ENCODE results near the gene P3H1.

Gene P3H1

GRCh38 chr1:42734201-42735035 is 32.4 kb downstream of the P3H1 start:
- Histone ChIP-seq H3K4ac (ENCODE audit: low read depth in 1 of 2, low read length in 2 of 2) (no peak overlapping the region), H4K91ac (ENCODE audit: low read length) (no peak overlapping the region), H3K4me2 (ENCODE audit: low read length, poor library complexity, severe bottlenecking) (no peak overlapping the region), H2BK12ac (ENCODE audit: low read length in 2 of 2) (no peak overlapping the region), H3K27me3 (ENCODE audit: control insufficient read depth in 1 of 2, insufficient read depth in 1 of 2, low read length in 2 of 2) (no peaks in the 10 kb centered on the region), H3K9me3 (ENCODE audit: control insufficient read depth, low read length) (no peaks in the 10 kb centered on the region), H3K14ac (ENCODE audit: low read length in 2 of 2) (no peak overlapping the region), H3K27ac (ENCODE audit: low read length, poor library complexity, severe bottlenecking) (no peak overlapping the region), H3K79me1 (replicated peaks; ENCODE audit: low read length, poor library complexity, severe bottlenecking) (no peaks in the 10 kb centered on the region), H3K4me3 (ENCODE audit: insufficient read depth in 1 of 2, low read depth in 1 of 2, low read length in 2 of 2) (no peak overlapping the region), H2AFZ (ENCODE audit: low read depth, low read length) (no peak overlapping the region), H3K36me3 (ENCODE audit: control insufficient read depth in 1 of 2, insufficient read depth in 2 of 2, low read depth in 1 of 2, low read length in 2 of 2) (no peaks in the 10 kb centered on the region), H2BK15ac (ENCODE audit: low read depth, poor library complexity, severe bottlenecking) (no peak overlapping the region), H2AK5ac (ENCODE audit: low read length, severe bottlenecking) (no peak overlapping the region), H2BK5ac (ENCODE audit: low read depth, low read length, poor library complexity, severe bottlenecking) (no peak overlapping the region), H2BK120ac (ENCODE audit: low read depth, low read length) (no peak overlapping the region), H3K4me1 (ENCODE audit: control insufficient read depth, insufficient read depth, low read depth, low read length) (peaks cover 3% of the 10 kb centered on the region), H3K23ac (ENCODE audit: low read length in 2 of 2) (no peak overlapping the region), H4K8ac (ENCODE audit: low read length) (no peak overlapping the region), H3K18ac (ENCODE audit: low read depth in 1 of 2, low read length in 2 of 2) (no peak overlapping the region), H3K9ac (ENCODE audit: low read length) (no peak overlapping the region)
- WGBS, result 86% methylated on average over 7 of the region's 7 CpGs
- no peak for DNase-seq

- H3K79me1 ChIP-seq (replicated peaks; ENCODE audit: low read length, poor library complexity, severe bottlenecking), result no peaks in the 10 kb centered on the region
- H3K9me3 ChIP-seq (ENCODE audit: control insufficient read depth, low read length), result no peaks in the 10 kb centered on the region
- H2BK15ac ChIP-seq (ENCODE audit: low read depth, poor library complexity, severe bottlenecking), result no peak overlapping the region
- H3K9ac ChIP-seq (ENCODE audit: low read length), result no peak overlapping the region
- H3K14ac ChIP-seq (ENCODE audit: low read length in 2 of 2), result no peak overlapping the region
- no peak overlapping the region for H3K4me3 ChIP-seq (ENCODE audit: insufficient read depth in 1 of 2, low read depth in 1 of 2, low read length in 2 of 2)
- no peak for DNase-seq
- H3K27me3 ChIP-seq (ENCODE audit: control insufficient read depth in 1 of 2, insufficient read depth in 1 of 2, low read length in 2 of 2), result no peaks in the 10 kb centered on the region
- H2AFZ ChIP-seq (ENCODE audit: low read depth, low read length), result no peak overlapping the region
- no peak overlapping the region for H2BK120ac ChIP-seq (ENCODE audit: low read depth, low read length)
- peaks cover 3% of the 10 kb centered on the region for H3K4me1 ChIP-seq (ENCODE audit: control insufficient read depth, insufficient read depth, low read depth, low read length)
- H2BK5ac ChIP-seq (ENCODE audit: low read depth, low read length, poor library complexity, severe bottlenecking), result no peak overlapping the region
- no peak overlapping the region for H4K91ac ChIP-seq (ENCODE audit: low read length)
- H4K8ac ChIP-seq (ENCODE audit: low read length), result no peak overlapping the region
- H3K18ac ChIP-seq (ENCODE audit: low read depth in 1 of 2, low read length in 2 of 2), result no peak overlapping the region
- no peak overlapping the region for H3K4me2 ChIP-seq (ENCODE audit: low read length, poor library complexity, severe bottlenecking)
- H3K4ac ChIP-seq (ENCODE audit: low read depth in 1 of 2, low read length in 2 of 2), result no peak overlapping the region
- H2BK12ac ChIP-seq (ENCODE audit: low read length in 2 of 2), result no peak overlapping the region
- H2AK5ac ChIP-seq (ENCODE audit: low read length, severe bottlenecking), result no peak overlapping the region
- H3K23ac ChIP-seq (ENCODE audit: low read length in 2 of 2), result no peak overlapping the region
- H3K27ac ChIP-seq (ENCODE audit: low read length, poor library complexity, severe bottlenecking), result no peak overlapping the region
- no peaks in the 10 kb centered on the region for H3K36me3 ChIP-seq (ENCODE audit: control insufficient read depth in 1 of 2, insufficient read depth in 2 of 2, low read depth in 1 of 2, low read length in 2 of 2)
- 89% methylated on average over 11 of the region's 12 CpGs for WGBS
Observed at GRCh38 chr1:42733415-42734200, 33.2 kb downstream of the P3H1 start.

- peak overlapping the region in 1 of 2 experiments; percentile 31 for H3K23ac ChIP-seq (ENCODE audit: low read length in 2 of 2)
- no peak overlapping the region for H2BK120ac ChIP-seq (ENCODE audit: low read depth, low read length)
- H2BK15ac ChIP-seq (ENCODE audit: low read depth, poor library complexity, severe bottlenecking), result no peak overlapping the region
- peaks cover 3% of the 10 kb centered on the region for H3K4me1 ChIP-seq (ENCODE audit: control insufficient read depth, insufficient read depth, low read depth, low read length)
- H3K18ac ChIP-seq (ENCODE audit: low read depth in 1 of 2, low read length in 2 of 2), result no peak overlapping the region
- no peaks in the 10 kb centered on the region for H3K9me3 ChIP-seq (ENCODE audit: control insufficient read depth, low read length)
- no peak overlapping the region for H3K14ac ChIP-seq (ENCODE audit: low read length in 2 of 2)
- 84% methylated on average over 10 of the region's 10 CpGs for WGBS
- no peak overlapping the region for H2BK12ac ChIP-seq (ENCODE audit: low read length in 2 of 2)
- H3K4me3 ChIP-seq (ENCODE audit: insufficient read depth in 1 of 2, low read depth in 1 of 2, low read length in 2 of 2), result peak overlapping the region in 1 of 2 experiments; percentile 38
- no peaks in the 10 kb centered on the region for H3K79me1 ChIP-seq (replicated peaks; ENCODE audit: low read length, poor library complexity, severe bottlenecking)
- no peak overlapping the region for H3K4me2 ChIP-seq (ENCODE audit: low read length, poor library complexity, severe bottlenecking)
- no peaks in the 10 kb centered on the region for H3K27me3 ChIP-seq (ENCODE audit: control insufficient read depth in 1 of 2, insufficient read depth in 1 of 2, low read length in 2 of 2)
- H2BK5ac ChIP-seq (ENCODE audit: low read depth, low read length, poor library complexity, severe bottlenecking), result no peak overlapping the region
- no peak overlapping the region for H3K4ac ChIP-seq (ENCODE audit: low read depth in 1 of 2, low read length in 2 of 2)
- no peak for DNase-seq
- H3K36me3 ChIP-seq (ENCODE audit: control insufficient read depth in 1 of 2, insufficient read depth in 2 of 2, low read depth in 1 of 2, low read length in 2 of 2), result no peaks in the 10 kb centered on the region
- no peak overlapping the region for H2AK5ac ChIP-seq (ENCODE audit: low read length, severe bottlenecking)
- peak overlapping the region; percentile 32 for H3K9ac ChIP-seq (ENCODE audit: low read length)
- H4K8ac ChIP-seq (ENCODE audit: low read length), result no peak overlapping the region
- H3K27ac ChIP-seq (ENCODE audit: low read length, poor library complexity, severe bottlenecking), result no peak overlapping the region
- H2AFZ ChIP-seq (ENCODE audit: low read depth, low read length), result no peak overlapping the region
- H4K91ac ChIP-seq (ENCODE audit: low read length), result no peak overlapping the region
Observed at GRCh38 chr1:42732126-42732680, 34.6 kb downstream of the P3H1 start.

- Histone ChIP-seq H3K9me3 (ENCODE audit: control insufficient read depth, low read length) (no peaks in the 10 kb centered on the region), H3K27ac (ENCODE audit: low read length, poor library complexity, severe bottlenecking) (no peak overlapping the region), H3K9ac (ENCODE audit: low read length) (peak overlapping the region; percentile 32), H2BK15ac (ENCODE audit: low read depth, poor library complexity, severe bottlenecking) (no peak overlapping the region), H3K23ac (ENCODE audit: low read length in 2 of 2) (no peak overlapping the region), H4K8ac (ENCODE audit: low read length) (no peak overlapping the region), H2AK5ac (ENCODE audit: low read length, severe bottlenecking) (no peak overlapping the region), H3K27me3 (ENCODE audit: control insufficient read depth in 1 of 2, insufficient read depth in 1 of 2, low read length in 2 of 2) (no peaks in the 10 kb centered on the region), H3K36me3 (ENCODE audit: control insufficient read depth in 1 of 2, insufficient read depth in 2 of 2, low read depth in 1 of 2, low read length in 2 of 2) (no peaks in the 10 kb centered on the region), H3K4me1 (ENCODE audit: control insufficient read depth, insufficient read depth, low read depth, low read length) (peaks cover 3% of the 10 kb centered on the region), H2BK12ac (ENCODE audit: low read length in 2 of 2) (no peak overlapping the region), H4K91ac (ENCODE audit: low read length) (no peak overlapping the region), H3K79me1 (replicated peaks; ENCODE audit: low read length, poor library complexity, severe bottlenecking) (no peaks in the 10 kb centered on the region), H3K4ac (ENCODE audit: low read depth in 1 of 2, low read length in 2 of 2) (no peak overlapping the region), H3K18ac (ENCODE audit: low read depth in 1 of 2, low read length in 2 of 2) (no peak overlapping the region), H3K14ac (ENCODE audit: low read length in 2 of 2) (no peak overlapping the region), H2AFZ (ENCODE audit: low read depth, low read length) (no peak overlapping the region), H3K4me2 (ENCODE audit: low read length, poor library complexity, severe bottlenecking) (no peak overlapping the region), H3K4me3 (ENCODE audit: insufficient read depth in 1 of 2, low read depth in 1 of 2, low read length in 2 of 2) (no peak overlapping the region), H2BK120ac (ENCODE audit: low read depth, low read length) (no peak overlapping the region), H2BK5ac (ENCODE audit: low read depth, low read length, poor library complexity, severe bottlenecking) (no peak overlapping the region)
- no peak for DNase-seq
- 65% methylated on average over 3 of the region's 3 CpGs for WGBS
Observed at GRCh38 chr1:42731585-42731984, 35.2 kb downstream of the P3H1 start.
